ENCODE measurements around the gene TMPO.

Gene TMPO

GRCh38 chr12:98515287-98516110, at the start of gene TMPO:
Gene TMPO (plus strand): TSS chr12:98515590. CDS start chr12:98515868, 278 bp downstream.
- peak within 1 kb of the TSS; percentile 93 for H3K4me3 ChIP-seq
- peak within 1 kb of the TSS; percentile 99 for H3K27ac ChIP-seq
- peaks cover 27% of the 10 kb centered on the region for H3K36me3 ChIP-seq (ENCODE audit: insufficient read depth, low read length)

GRCh38 chr12:98465950-98466602, 49.3 kb upstream of the TMPO start:
- no peak overlapping the region for H3K4me3 ChIP-seq
- TF ChIP-seq FOXP2 (optimal IDR thresholded peaks at IDR 0.05; ENCODE audit: control extremely low read depth, extremely low read length, insufficient read depth) = no peak
- TF ChIP-seq EZH2 (IDR thresholded peaks at IDR 0.05) = no peak
- TF ChIP-seq POLR2AphosphoS5 (IDR thresholded peaks at IDR 0.05; ENCODE audit: borderline replicate concordance, low read depth, low read length) = no peak
- H3K9me3 ChIP-seq (ENCODE audit: low read depth, low read length) = no peaks in the 10 kb centered on the region
- DNase-seq (ENCODE audit: low read depth, low spot score) = no peak
- no peak overlapping the region for H3K9ac ChIP-seq (ENCODE audit: insufficient read length)
- H3K36me3 ChIP-seq (ENCODE audit: insufficient read depth, low read length) = no peaks in the 10 kb centered on the region
- H3K27ac ChIP-seq = no peak overlapping the region

More at GRCh38 chr12:98515287-98516110, at the start of gene TMPO:
- TF ChIP-seq POLR2AphosphoS5 (IDR thresholded peaks at IDR 0.05; ENCODE audit: borderline replicate concordance, low read depth, low read length) (peak; percentile 97), EZH2 (IDR thresholded peaks at IDR 0.05) (no peak)
- DNase-seq (ENCODE audit: low read depth, low spot score) = no peak
- Histone ChIP-seq H3K9me3 (ENCODE audit: low read depth, low read length) (no peaks in the 10 kb centered on the region), H3K9ac (ENCODE audit: insufficient read length) (peak within 1 kb of the TSS; percentile 99)

- TF ChIP-seq EZH2 (IDR thresholded peaks at IDR 0.05) (no peak), POLR2AphosphoS5 (IDR thresholded peaks at IDR 0.05; ENCODE audit: borderline replicate concordance, low read depth, low read length) (no peak), FOXP2 (optimal IDR thresholded peaks at IDR 0.05; ENCODE audit: control extremely low read depth, extremely low read length, insufficient read depth) (no peak)
- no peak for DNase-seq (ENCODE audit: low read depth, low spot score)
Measured at GRCh38 chr12:98466640-98467400, 48.6 kb upstream of the TMPO start.

GRCh38 chr12:98469109-98469508, 46.3 kb upstream of the TMPO start:
- Histone ChIP-seq H3K36me3 (ENCODE audit: insufficient read depth, low read length) (no peaks in the 10 kb centered on the region), H3K27ac (no peak overlapping the region), H3K4me3 (no peak overlapping the region), H3K9ac (ENCODE audit: insufficient read length) (no peak overlapping the region), H3K9me3 (ENCODE audit: low read depth, low read length) (no peaks in the 10 kb centered on the region)
- no peak for DNase-seq (ENCODE audit: low read depth, low spot score)
- no peak for TF ChIP-seq POLR2AphosphoS5 (IDR thresholded peaks at IDR 0.05; ENCODE audit: borderline replicate concordance, low read depth, low read length)
- no peak for TF ChIP-seq EZH2 (IDR thresholded peaks at IDR 0.05)
- TF ChIP-seq FOXP2 (optimal IDR thresholded peaks at IDR 0.05; ENCODE audit: control extremely low read depth, extremely low read length, insufficient read depth) = no peak

More at GRCh38 chr12:98466640-98467400, 48.6 kb upstream of the TMPO start:
- H3K36me3 ChIP-seq (ENCODE audit: insufficient read depth, low read length) = no peaks in the 10 kb centered on the region
- H3K4me3 ChIP-seq = no peak overlapping the region
- H3K9me3 ChIP-seq (ENCODE audit: low read depth, low read length) = no peaks in the 10 kb centered on the region
- H3K27ac ChIP-seq = no peak overlapping the region
- no peak overlapping the region for H3K9ac ChIP-seq (ENCODE audit: insufficient read length)

- H3K9ac ChIP-seq (ENCODE audit: insufficient read length) = no peak overlapping the region
- H3K36me3 ChIP-seq (ENCODE audit: insufficient read depth, low read length) = no peaks in the 10 kb centered on the region
- H3K9me3 ChIP-seq (ENCODE audit: low read depth, low read length) = no peaks in the 10 kb centered on the region
- TF ChIP-seq EZH2 (IDR thresholded peaks at IDR 0.05) (no peak), FOXP2 (optimal IDR thresholded peaks at IDR 0.05; ENCODE audit: control extremely low read depth, extremely low read length, insufficient read depth) (no peak), POLR2AphosphoS5 (IDR thresholded peaks at IDR 0.05; ENCODE audit: borderline replicate concordance, low read depth, low read length) (no peak)
- DNase-seq (ENCODE audit: low read depth, low spot score) = no peak
- no peak overlapping the region for H3K4me3 ChIP-seq
- H3K27ac ChIP-seq = no peak overlapping the region
Measured at GRCh38 chr12:98470469-98471082, 44.8 kb upstream of the TMPO start.

- no peak for DNase-seq (ENCODE audit: low read depth, low spot score)
- no peak overlapping the region for H3K9ac ChIP-seq (ENCODE audit: insufficient read length)
- no peaks in the 10 kb centered on the region for H3K36me3 ChIP-seq (ENCODE audit: insufficient read depth, low read length)
- H3K4me3 ChIP-seq = no peak overlapping the region
- no peak for TF ChIP-seq POLR2AphosphoS5 (IDR thresholded peaks at IDR 0.05; ENCODE audit: borderline replicate concordance, low read depth, low read length)
- TF ChIP-seq EZH2 (IDR thresholded peaks at IDR 0.05) = no peak
- TF ChIP-seq FOXP2 (optimal IDR thresholded peaks at IDR 0.05; ENCODE audit: control extremely low read depth, extremely low read length, insufficient read depth) = no peak
- no peaks in the 10 kb centered on the region for H3K9me3 ChIP-seq (ENCODE audit: low read depth, low read length)
- no peak overlapping the region for H3K27ac ChIP-seq
Measured at GRCh38 chr12:98471085-98471484, 44.3 kb upstream of the TMPO start.

- H3K27ac ChIP-seq = no peak overlapping the region
- DNase-seq (ENCODE audit: low read depth, low spot score) = no peak
- H3K9me3 ChIP-seq (ENCODE audit: low read depth, low read length) = no peaks in the 10 kb centered on the region
- H3K36me3 ChIP-seq (ENCODE audit: insufficient read depth, low read length) = no peaks in the 10 kb centered on the region
- no peak overlapping the region for H3K4me3 ChIP-seq
- TF ChIP-seq EZH2 (IDR thresholded peaks at IDR 0.05) (no peak), FOXP2 (optimal IDR thresholded peaks at IDR 0.05; ENCODE audit: control extremely low read depth, extremely low read length, insufficient read depth) (no peak), POLR2AphosphoS5 (IDR thresholded peaks at IDR 0.05; ENCODE audit: borderline replicate concordance, low read depth, low read length) (no peak)
- no peak overlapping the region for H3K9ac ChIP-seq (ENCODE audit: insufficient read length)
Measured at GRCh38 chr12:98475565-98475908, 39.9 kb upstream of the TMPO start.

GRCh38 chr12:98478606-98479005, 36.8 kb upstream of the TMPO start:
- no peaks in the 10 kb centered on the region for H3K9me3 ChIP-seq (ENCODE audit: low read depth, low read length)
- H3K9ac ChIP-seq (ENCODE audit: insufficient read length) = no peak overlapping the region
- no peaks in the 10 kb centered on the region for H3K36me3 ChIP-seq (ENCODE audit: insufficient read depth, low read length)
- H3K27ac ChIP-seq = no peak overlapping the region
- H3K4me3 ChIP-seq = no peak overlapping the region
- DNase-seq (ENCODE audit: low read depth, low spot score) = no peak
- TF ChIP-seq POLR2AphosphoS5 (IDR thresholded peaks at IDR 0.05; ENCODE audit: borderline replicate concordance, low read depth, low read length) (no peak), FOXP2 (optimal IDR thresholded peaks at IDR 0.05; ENCODE audit: control extremely low read depth, extremely low read length, insufficient read depth) (no peak), EZH2 (IDR thresholded peaks at IDR 0.05) (no peak)
